ENCODE data around the gene IL17RD. TPM values are rescaled to one million over a fixed set of nuclear protein-coding genes. Genes with fewer than 3 reads are reported as not detected.

Gene IL17RD
- total RNA-seq, 1 experiment from 2014 or later = 3.5 TPM

DNA sequence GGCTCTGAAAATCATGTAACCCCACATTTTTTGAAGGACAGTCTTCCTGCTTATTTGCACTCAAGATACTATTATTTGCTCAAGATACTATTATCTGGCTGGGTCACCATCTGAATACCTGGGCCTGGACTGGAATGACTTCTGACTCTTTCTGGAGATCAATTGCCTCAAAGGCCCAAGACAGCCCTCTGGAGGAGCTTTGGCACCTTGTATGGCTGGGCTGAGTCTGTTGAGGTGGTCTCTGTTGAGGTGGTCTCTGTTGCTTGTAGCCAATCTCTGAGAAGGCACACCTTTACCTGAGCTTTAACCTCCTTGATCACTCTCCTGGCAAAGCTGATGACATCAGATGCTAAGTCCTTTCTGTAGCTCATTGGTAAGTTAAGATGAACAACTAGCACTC is 71.7 kb downstream of the IL17RD start:
- Histone ChIP-seq H3K27me3 (ENCODE audit: control insufficient read depth, insufficient read depth, low read length) (no peaks in the 10 kb centered on the region), H3K27ac (ENCODE audit: low read length) (no peak overlapping the region), H3K4me1 (ENCODE audit: control insufficient read depth, insufficient read depth, low read length) (no peaks in the 10 kb centered on the region), H3K36me3 (ENCODE audit: control insufficient read depth, insufficient read depth, low read length) (no peaks in the 10 kb centered on the region), H3K4me3 (ENCODE audit: low read depth in 2 of 2, low read length in 2 of 2) (no peak overlapping the region), H3K9me3 (ENCODE audit: control insufficient read depth, insufficient read depth, low read depth, low read length) (no peaks in the 10 kb centered on the region)
- BruUV-seq (replicated peaks) = no TSS peak
- POLR2A ChIA-PET = no interaction called here
- in situ Hi-C loops (cut with HindIII; ENCODE audit: low pct_unique_long_range_greater_than_20kb, low sequenced_read_pairs) = loop anchor here (25.0 kb wide), 1 partner anchor 106 kb away; no protein-coding TSS in a partner anchor
- no peak for ATAC-seq
- intact Hi-C loops (cut with micrococcal nuclease; ENCODE audit: unreplicated experiment) = no loop called here
- CTCF ChIA-PET = no interaction called here
- peak; percentile 14; the same call in 1 of the 2 replicates for TF ChIP-seq CTCF (IDR thresholded peaks at IDR 0.05)
- TF ChIP-seq, protein P1, sequence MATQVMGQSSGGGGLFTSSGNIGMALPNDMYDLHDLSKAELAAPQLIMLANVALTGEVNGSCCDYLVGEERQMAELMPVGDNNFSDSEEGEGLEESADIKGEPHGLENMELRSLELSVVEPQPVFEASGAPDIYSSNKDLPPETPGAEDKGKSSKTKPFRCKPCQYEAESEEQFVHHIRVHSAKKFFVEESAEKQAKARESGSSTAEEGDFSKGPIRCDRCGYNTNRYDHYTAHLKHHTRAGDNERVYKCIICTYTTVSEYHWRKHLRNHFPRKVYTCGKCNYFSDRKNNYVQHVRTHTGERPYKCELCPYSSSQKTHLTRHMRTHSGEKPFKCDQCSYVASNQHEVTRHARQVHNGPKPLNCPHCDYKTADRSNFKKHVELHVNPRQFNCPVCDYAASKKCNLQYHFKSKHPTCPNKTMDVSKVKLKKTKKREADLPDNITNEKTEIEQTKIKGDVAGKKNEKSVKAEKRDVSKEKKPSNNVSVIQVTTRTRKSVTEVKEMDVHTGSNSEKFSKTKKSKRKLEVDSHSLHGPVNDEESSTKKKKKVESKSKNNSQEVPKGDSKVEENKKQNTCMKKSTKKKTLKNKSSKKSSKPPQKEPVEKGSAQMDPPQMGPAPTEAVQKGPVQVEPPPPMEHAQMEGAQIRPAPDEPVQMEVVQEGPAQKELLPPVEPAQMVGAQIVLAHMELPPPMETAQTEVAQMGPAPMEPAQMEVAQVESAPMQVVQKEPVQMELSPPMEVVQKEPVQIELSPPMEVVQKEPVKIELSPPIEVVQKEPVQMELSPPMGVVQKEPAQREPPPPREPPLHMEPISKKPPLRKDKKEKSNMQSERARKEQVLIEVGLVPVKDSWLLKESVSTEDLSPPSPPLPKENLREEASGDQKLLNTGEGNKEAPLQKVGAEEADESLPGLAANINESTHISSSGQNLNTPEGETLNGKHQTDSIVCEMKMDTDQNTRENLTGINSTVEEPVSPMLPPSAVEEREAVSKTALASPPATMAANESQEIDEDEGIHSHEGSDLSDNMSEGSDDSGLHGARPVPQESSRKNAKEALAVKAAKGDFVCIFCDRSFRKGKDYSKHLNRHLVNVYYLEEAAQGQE (IDR thresholded peaks at IDR 0.05; ENCODE audit: insufficient read depth in 1 of 2, low read depth in 2 of 2, low read length in 1 of 2) = no peak
- no peak for DNase-seq (ENCODE audit: low read depth, low spot score)

- no peaks in the 10 kb centered on the region for H3K27me3 ChIP-seq (ENCODE audit: control insufficient read depth, insufficient read depth, low read length)
- intact Hi-C loops (cut with micrococcal nuclease; ENCODE audit: unreplicated experiment) = no loop called here
- TF ChIP-seq TCF7L2 (IDR thresholded peaks at IDR 0.05; ENCODE audit: low read depth, low read length) = no peak
- no peak overlapping the region for H3K4me3 ChIP-seq (ENCODE audit: low read depth in 2 of 2, low read length in 2 of 2)
- no peaks in the 10 kb centered on the region for H3K36me3 ChIP-seq (ENCODE audit: control insufficient read depth, insufficient read depth, low read length)
- DNase-seq (ENCODE audit: low read depth, low spot score) (no peak), ATAC-seq (no peak)
- no peaks in the 10 kb centered on the region for H3K9me3 ChIP-seq (ENCODE audit: control insufficient read depth, insufficient read depth, low read depth, low read length)
- no TSS peak for BruUV-seq (replicated peaks)
- ChIA-PET POLR2A (no interaction called here), CTCF (no interaction called here)
- in situ Hi-C loops (cut with HindIII; ENCODE audit: low pct_unique_long_range_greater_than_20kb, low sequenced_read_pairs) = loop anchor here (25.0 kb wide), 1 partner anchor 104 kb away; no protein-coding TSS in a partner anchor
- H3K27ac ChIP-seq (ENCODE audit: low read length) = no peak overlapping the region
- no peaks in the 10 kb centered on the region for H3K4me1 ChIP-seq (ENCODE audit: control insufficient read depth, insufficient read depth, low read length)
Measured at GRCh38 chr3:57091521-57092273, 73.5 kb downstream of the IL17RD start.

- no peaks in the 10 kb centered on the region for H3K36me3 ChIP-seq (ENCODE audit: control insufficient read depth, insufficient read depth, low read length)
- H3K27me3 ChIP-seq (ENCODE audit: control insufficient read depth, insufficient read depth, low read length) = no peaks in the 10 kb centered on the region
- intact Hi-C loops (cut with micrococcal nuclease; ENCODE audit: unreplicated experiment) (no loop called here), in situ Hi-C loops (cut with HindIII; ENCODE audit: low pct_unique_long_range_greater_than_20kb, low sequenced_read_pairs) (loop anchor here (25.0 kb wide), 1 partner anchor 102 kb away; no protein-coding TSS in a partner anchor)
- ATAC-seq (no peak), DNase-seq (ENCODE audit: low read depth, low spot score) (no peak)
- H3K9me3 ChIP-seq (ENCODE audit: control insufficient read depth, insufficient read depth, low read depth, low read length) = no peaks in the 10 kb centered on the region
- no peak for TF ChIP-seq SIN3A (IDR thresholded peaks at IDR 0.05; ENCODE audit: borderline replicate concordance, insufficient read depth, low read depth, low read length)
- no peak for TF ChIP-seq POLR2AphosphoS5 (IDR thresholded peaks at IDR 0.05; ENCODE audit: low read depth, low read length)
- TF ChIP-seq, protein P1 (IDR thresholded peaks at IDR 0.05; ENCODE audit: insufficient read depth in 1 of 2, low read depth in 2 of 2, low read length in 1 of 2) = no peak
- TF ChIP-seq CTCF (IDR thresholded peaks at IDR 0.05) = no peak
- TF ChIP-seq TCF7L2 (IDR thresholded peaks at IDR 0.05; ENCODE audit: low read depth, low read length) = no peak
- ChIA-PET POLR2A (no interaction called here), CTCF (no interaction called here)
- no peak overlapping the region for H3K27ac ChIP-seq (ENCODE audit: low read length)
- H3K4me3 ChIP-seq (ENCODE audit: low read depth in 2 of 2, low read length in 2 of 2) = no peak overlapping the region
- H3K4me1 ChIP-seq (ENCODE audit: control insufficient read depth, insufficient read depth, low read length) = no peaks in the 10 kb centered on the region
- no TSS peak for BruUV-seq (replicated peaks)
Measured at GRCh38 chr3:57089043-57089442, 76.1 kb downstream of the IL17RD start.

Data from Panc1 (cell line).